Epithelial cell of prostate (primary cell): ENCODE measurements around the gene P3H2.

Experiments
- DNase-seq: peaks from one replicate; pipeline ENCODE4 v3.0.0-alpha.2; 2011; ENCODE audit warnings: low read depth, low spot score
- H3K27ac ChIP-seq: fragments of 450-650 bp; 2 replicates; pipeline ENCODE4 v1.5.1; 2017; ENCODE audit warnings: mild to moderate bottlenecking

The P3H2 gene

GRCh38 chr3:189954733-189955665 lies 165.7 kb downstream of the P3H2 start:
- no peak for DNase-seq
- no peak overlapping the region for H3K27ac ChIP-seq

- no peak for DNase-seq
These were observed 167.1 kb downstream of the P3H2 start for GRCh38 chr3:189953551-189953950.

GRCh38 chr3:189952272-189952671 lies 168.4 kb downstream of the P3H2 start:
- DNase-seq = no peak
- no peak overlapping the region for H3K27ac ChIP-seq

More at GRCh38 chr3:189953551-189953950, 167.1 kb downstream of the P3H2 start:
- no peak overlapping the region for H3K27ac ChIP-seq

DNA sequence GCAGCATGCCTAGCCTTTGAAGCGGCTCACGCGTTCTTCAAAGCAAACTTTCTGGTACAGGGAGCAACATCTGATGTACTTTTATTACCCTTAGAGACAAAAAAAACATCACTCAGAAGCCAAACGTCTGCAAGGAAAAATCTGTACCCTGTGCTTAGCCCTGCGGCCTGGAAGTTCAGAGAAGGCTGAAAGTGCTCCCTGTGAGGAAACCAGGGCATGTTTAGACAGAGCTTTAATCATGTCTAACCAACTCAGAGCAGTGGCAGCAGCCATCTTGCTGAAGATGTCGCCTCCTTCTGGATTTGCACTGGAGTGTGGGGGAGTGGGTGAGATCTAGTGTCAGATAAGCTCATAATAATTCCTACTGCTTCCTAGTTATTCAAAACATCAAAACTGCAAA lies 170.4 kb downstream of the P3H2 start:
- no peak for DNase-seq
- peak overlapping the region; percentile 64 for H3K27ac ChIP-seq

DNA sequence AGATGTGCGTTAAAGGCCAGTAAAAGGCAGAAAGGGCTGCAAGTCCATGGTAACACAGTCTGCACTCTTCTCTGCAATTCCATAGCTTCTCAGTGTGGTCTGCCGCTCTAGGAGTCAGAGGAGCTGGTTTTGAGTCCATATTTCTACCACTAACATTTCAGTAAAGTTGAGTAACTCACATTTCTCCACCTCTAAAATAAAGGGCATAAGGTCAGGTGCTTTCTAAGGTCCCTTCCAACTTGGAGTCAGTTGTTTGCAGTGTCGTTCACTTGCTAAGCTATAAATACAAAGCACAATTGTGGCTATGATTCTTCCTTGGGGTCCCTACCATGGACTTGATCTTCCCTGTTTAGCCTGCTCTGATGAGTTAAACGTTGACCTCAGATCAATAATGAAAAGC lies 171.1 kb downstream of the P3H2 start:
- DNase-seq = no peak
- peak overlapping the region; percentile 64 for H3K27ac ChIP-seq

GRCh38 chr3:189948724-189949045 lies 172.0 kb downstream of the P3H2 start:
- H3K27ac ChIP-seq = peak overlapping the region; percentile 58
- DNase-seq = no peak

- H3K27ac ChIP-seq = peak overlapping the region; percentile 58
- DNase-seq = no peak
These were observed 172.6 kb downstream of the P3H2 start for GRCh38 chr3:189947948-189948723.

GRCh38 chr3:189947068-189947467 lies 173.6 kb downstream of the P3H2 start:
- no peak for DNase-seq
- peak overlapping the region; percentile 58 for H3K27ac ChIP-seq

- no peak overlapping the region for H3K27ac ChIP-seq
- DNase-seq = no peak
These were observed 174.6 kb downstream of the P3H2 start for GRCh38 chr3:189945935-189946709.

DNA sequence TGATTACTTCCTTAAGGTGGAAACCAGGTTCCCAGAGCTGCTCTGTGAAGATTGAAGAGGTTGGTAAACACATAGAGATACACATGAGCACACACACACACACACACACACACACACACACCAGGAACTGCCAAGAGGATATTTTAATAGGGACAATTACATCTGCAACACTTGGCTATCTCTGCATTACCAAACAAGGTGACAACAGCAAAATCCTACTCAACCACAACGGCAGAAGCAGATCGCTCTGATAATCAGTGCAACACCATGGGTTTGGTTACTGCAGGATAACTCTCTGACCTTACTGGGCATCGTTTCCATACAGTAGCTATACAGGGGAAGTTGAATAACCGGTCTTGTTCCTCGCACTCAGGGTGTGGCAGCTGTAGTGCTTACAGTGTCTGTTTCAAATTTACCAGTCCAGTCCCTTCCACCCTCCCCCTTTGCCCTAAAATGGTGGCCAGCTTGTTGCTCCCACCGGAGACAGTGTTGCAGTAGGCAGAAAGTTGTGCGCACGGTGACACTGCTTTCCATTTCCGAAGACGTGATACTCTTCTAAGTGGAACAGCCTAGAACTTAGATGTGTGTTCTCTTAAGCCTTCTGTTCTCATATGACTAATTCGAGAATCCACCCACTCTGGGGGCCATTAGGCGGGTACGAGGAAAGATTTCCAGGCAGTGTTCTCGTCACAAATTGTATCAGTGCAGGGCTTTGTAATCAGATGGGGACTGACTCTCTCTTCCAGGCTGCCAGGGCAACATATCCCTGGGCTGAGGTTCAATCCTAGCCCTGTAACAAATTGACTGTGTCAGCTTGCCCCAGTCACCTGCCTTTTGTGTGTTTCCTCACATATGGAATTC lies 176.2 kb downstream of the P3H2 start:
- DNase-seq = peak; percentile 86
- peak overlapping the region; percentile 98 for H3K27ac ChIP-seq

DNA sequence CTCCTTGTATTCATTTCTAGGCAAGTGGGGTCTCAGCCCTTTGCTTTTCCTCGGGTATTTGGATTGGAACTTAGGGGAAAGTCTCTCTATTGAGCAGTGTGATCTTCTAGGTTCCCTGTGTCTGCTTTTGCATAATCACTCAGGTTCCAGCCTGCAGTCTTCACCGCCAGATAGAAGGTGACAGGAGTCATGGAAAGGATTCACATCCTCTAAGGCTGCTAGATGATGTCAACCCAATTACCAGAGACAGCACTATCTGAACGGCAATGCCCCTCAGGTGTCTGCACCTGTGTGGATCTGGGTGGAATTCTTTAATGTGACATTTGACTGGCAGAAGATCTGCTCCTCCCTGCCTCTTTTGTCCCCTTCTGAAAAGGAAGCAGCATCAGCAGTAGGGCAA lies 177.7 kb downstream of the P3H2 start:
- H3K27ac ChIP-seq = peak overlapping the region; percentile 98
- no peak for DNase-seq

DNA sequence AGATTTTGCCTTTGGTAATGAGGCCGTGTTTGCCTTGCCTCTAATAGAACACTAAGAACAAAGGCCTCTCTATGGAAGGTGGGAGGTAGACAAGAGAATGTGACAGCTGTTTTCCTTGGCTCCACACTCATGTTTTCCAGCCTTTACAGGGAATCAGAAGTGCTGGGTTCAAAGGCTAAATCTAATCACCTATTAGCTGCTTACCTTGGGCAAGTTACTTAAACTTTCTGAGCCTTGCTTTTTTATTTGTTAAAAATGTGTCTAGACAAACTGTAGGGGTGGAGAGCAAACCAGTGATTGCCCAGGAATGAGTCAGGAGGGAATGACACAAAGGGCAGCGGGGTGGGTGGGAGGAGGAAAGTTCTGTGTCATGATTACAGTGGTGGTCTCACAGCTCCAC lies 179.0 kb downstream of the P3H2 start:
- DNase-seq = peak; percentile 43
- H3K27ac ChIP-seq = peak overlapping the region; percentile 98

DNA sequence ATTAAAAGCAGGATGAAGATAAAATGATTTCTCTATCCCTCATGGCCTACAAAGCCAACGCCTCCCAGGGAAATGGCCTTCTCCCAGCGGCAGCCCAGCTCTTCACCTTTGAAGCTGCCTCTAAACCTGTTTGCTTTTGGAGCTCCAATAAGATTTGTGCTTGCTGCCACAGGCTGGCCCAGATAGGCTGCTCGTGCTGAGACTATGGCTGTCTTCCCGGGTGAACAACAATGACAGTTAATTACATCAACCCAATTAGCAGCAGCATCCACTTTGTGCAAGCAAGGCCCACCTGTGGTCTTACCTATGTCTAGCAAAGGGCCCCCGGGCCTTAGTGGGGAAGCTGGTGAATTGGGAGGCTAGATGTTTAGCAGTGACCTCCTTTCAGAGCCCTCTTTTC lies 179.6 kb downstream of the P3H2 start:
- peak overlapping the region; percentile 98 for H3K27ac ChIP-seq

DNA sequence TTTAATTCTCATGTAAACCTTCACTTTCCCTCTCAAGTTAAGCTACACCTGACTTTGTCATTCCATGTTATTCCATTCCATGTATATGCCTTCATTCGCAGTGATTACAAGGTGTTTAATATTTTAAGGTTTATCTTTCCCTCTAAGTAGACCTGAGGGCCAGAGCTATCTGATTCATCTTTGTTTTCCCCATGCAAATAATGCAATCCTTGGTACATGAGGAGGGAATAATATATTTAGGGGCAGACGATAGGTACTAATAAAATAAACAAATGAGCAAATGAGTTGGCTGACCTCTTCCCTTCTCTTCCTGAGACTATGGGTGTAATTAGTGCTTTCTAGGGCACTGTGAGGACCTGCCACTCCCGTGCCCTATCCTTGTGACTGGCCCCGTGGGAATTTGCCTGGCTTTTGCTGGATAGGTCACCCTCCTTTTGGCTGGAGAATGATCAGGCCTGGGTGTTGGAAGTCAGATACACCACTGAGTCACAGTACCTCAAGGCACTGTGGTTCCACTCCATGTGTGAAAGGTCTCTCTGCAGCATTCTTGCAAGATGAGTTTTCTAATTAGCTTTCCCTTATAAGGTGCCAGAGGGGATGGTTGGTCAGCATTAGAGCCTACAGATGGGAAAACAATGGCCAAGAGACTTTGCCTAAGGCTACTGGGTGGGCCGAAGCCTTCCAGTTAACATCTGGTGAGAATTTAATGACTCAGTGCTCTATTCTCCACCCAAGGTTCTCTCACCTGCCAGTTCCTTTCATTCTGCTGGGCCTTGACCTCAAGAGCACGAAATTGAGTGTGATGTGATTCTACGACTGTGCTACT lies 183.2 kb downstream of the P3H2 start:
- H3K27ac ChIP-seq = peak overlapping the region; percentile 98
- peak; percentile 100 for DNase-seq

More for the DNA sequence above, 179.6 kb downstream of the P3H2 start:
- no peak for DNase-seq

DNA sequence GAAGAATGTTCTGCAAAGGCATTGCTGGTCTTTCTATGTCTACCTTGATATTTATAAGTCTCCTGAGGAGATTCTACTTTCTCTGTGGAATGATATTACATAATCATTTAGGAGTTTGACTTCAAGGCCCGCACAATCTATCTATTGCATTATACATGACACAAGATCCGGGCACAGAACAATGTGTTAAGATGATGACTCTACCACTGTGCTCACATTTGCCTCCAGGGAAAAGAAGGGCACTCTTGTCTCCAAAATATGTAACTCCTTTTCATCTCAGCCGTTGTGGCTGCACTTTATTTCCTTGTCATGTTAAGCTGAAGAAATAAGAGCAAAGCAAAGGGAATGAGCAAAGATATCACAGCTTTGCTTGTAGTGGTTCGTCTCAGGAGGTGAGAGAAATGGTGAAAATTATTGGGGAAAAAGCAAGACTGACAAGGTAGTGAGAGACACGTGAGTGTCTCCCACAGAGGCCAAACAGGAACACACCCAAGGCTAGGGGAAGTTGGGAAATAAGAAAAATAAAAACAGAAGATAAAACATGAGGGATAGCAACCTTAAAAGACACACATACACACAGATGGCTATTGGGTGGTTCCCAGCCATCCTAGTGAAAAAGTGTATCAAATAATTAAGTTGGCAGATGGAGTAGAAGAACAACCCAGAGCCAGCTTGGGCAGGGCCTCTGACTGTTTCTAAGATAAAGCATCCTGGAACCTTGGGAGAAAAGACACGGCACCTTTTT lies 184.3 kb downstream of the P3H2 start:
- peak overlapping the region; percentile 98 for H3K27ac ChIP-seq

GRCh38 chr3:189927975-189928895 lies 192.5 kb downstream of the P3H2 start:
- H3K27ac ChIP-seq = peak overlapping the region; percentile 86
- peak; percentile 89 for DNase-seq

More for the DNA sequence above, 184.3 kb downstream of the P3H2 start:
- DNase-seq = peak; percentile 83

- H3K27ac ChIP-seq = no peak overlapping the region
- DNase-seq = no peak
These were observed 198.9 kb downstream of the P3H2 start for GRCh38 chr3:189921770-189922169.
